Heart right ventricle (tissue), 16 donors: ENCODE results near the gene UPF2. TPM values are rescaled to one million over a fixed set of nuclear protein-coding genes. Genes with fewer than 3 reads are reported as not detected.
"Not testable (repeated sequence)": the region's sequence is repeated elsewhere in the genome, so short reads cannot be mapped to it uniquely, and the experiment has no call there.

Source experiments
- ATAC-seq, 8 donors: fragments of 200-7000 bp; cut with Tn5 transposase; one replicate each; pipeline ENCODE4 v1.9.1; 2020; ENCODE audit warnings: mild to moderate bottlenecking in 8 of 8, moderate library complexity in 8 of 8, moderate number of reproducible peaks in 1 of 8
- DNase-seq, 2 donors: peaks; one replicate each; pipeline ENCODE4 v3.0.0-alpha.2; 2020
- H3K27ac ChIP-seq, 10 donors: fragments of 200-600 bp; sonication (generic) in 2 of 10; one replicate each; pipeline versions ENCODE4 v1.5.0 to v1.8.0; 2020 to 2022; ENCODE audit warnings: mild to moderate bottlenecking in 3 of 10
- H3K27me3 ChIP-seq, 7 donors: fragments of 200-600 bp; one replicate each; pipeline ENCODE4 v1.8.0; 2021 to 2022; ENCODE audit warnings: mild to moderate bottlenecking in 2 of 7
- H3K36me3 ChIP-seq, 9 donors: fragments of 200-600 bp; sonication (generic) in 1 of 9; one replicate each; pipeline versions ENCODE4 v1.5.0 to v1.8.0; 2020 to 2022; ENCODE audit warnings: mild to moderate bottlenecking in 2 of 9
- H3K4me1 ChIP-seq, 9 donors: fragments of 200-600 bp; sonication (generic) in 1 of 9; one replicate each; pipeline versions ENCODE4 v1.5.0 to v1.8.0; 2020 to 2022; ENCODE audit warnings: mild to moderate bottlenecking in 4 of 9
- H3K4me3 ChIP-seq, 10 donors: fragments of 200-600 bp; sonication (generic) in 2 of 10; one replicate each; pipeline versions ENCODE4 v1.5.0 to v1.8.0; 2020 to 2022; ENCODE audit warnings: mild to moderate bottlenecking in 7 of 10, moderate library complexity in 2 of 10
- H3K9me3 ChIP-seq, 11 donors: fragments of 200-600 bp in 10 of 11; sonication (generic) in 2 of 11; one replicate each; pipeline versions ENCODE4 v1.5.0 to v1.8.0; 2013 to 2022; ENCODE audit warnings: mild to moderate bottlenecking in 2 of 11, control low read depth in 1 of 11, moderate library complexity in 1 of 11
- WGBS, 2 donors: extraction: QIAGEN DNeasy Blood & Tissue Kit; methylation state at CpG; one replicate each; pipeline ENCODE4 v1.1.7; 2013; ENCODE audit warnings: inconsistent platforms in 1 of 2; 5-methylcytosine and 5-hydroxymethylcytosine counted together
- intact Hi-C, 10 donors: fragments of 100-400 bp; cut with DNase I; formaldehyde crosslinking; loops; one replicate each; pipeline versions ENCODE4 v1.11.1 to v1.14.2; 2022
- polyA plus RNA-seq, 2 donors: library from polyadenylated mRNA; stranded (reverse); fragments of 200-250 nt; gene quantifications; one replicate each; pipeline ENCODE4 v1.2.3, GENCODE V29; 2013
- total RNA-seq, 10 donors: library from RNA; stranded (reverse); fragmentation: NEBNext Ultra II Directional in 3 of 10; extraction: Animal tissue kit (Norgen Biotek cat#: 25700) in 3 of 10; gene quantifications; one replicate each; pipeline versions ENCODE4 v1.2.1 to v1.2.4, GENCODE V29; 2021 to 2023
- TF ChIP-seq, protein P1 (sequence below), 9 donors: fragments of 200-600 bp; sonication (generic) in 2 of 9; IDR thresholded peaks; one replicate each; pipeline versions ENCODE4 v1.5.0 to v1.8.0; 2021 to 2022; ENCODE audit warnings: antibody characterized with exemption in 9 of 9, mild to moderate bottlenecking in 5 of 9, moderate library complexity in 1 of 9
- donor health status: Arrhythmogenic right ventricular cardiomyopathy.
- donor health status: ischemic (EF 13 %, LVEDD 7.1; RV severe dilation, severe dysfunction).
- donor health status: healthy with polysubstance abuse.
- donor health status: DM: no; HTN: yes; CAD: no.
- donor health status: DM: no; HTN: no; CAD: no.
- donor health status: ischemic (EF 25% LVEDD 6.9; RV normal size, moderate dysfunction).
- donor health status: ischemic (EF 25% LVEDD 5.7; RV mildly dilated, moderate dysfunction).
- donor health status: healthy.
- donor health status: DM: yes; HTN: yes; CAD: no.
- donor health status: Ischemic cardiomyopathy.
- donor health status: ischemic (EF 35%, LVEDD 5.7; RV mildly dilated, moderate dysfunction).
- donor health status: nonischemic (EF 11% LVEDD 7.7; RV severe dilation, severe dysfunction).
- donor health status: DM: yes; HTN: yes; CAD: no.
- donor health status: PGD.
- donor health status: ischemic (EF 29% LVEDD 5.4; RV normal size, mild dysfunction).
- donor health status: nonischemic (EF 23%, LVEDD 6.1; RV moderate dilation, normal function).

The UPF2 gene
- total and polyA plus RNA-seq, 12 donors = 7.9 to 20.2 (median 15.3) TPM

GRCh38 chr10:11894381-11895107 lies 148.1 kb downstream of the UPF2 start:
- no peak for DNase-seq
- Histone ChIP-seq H3K27ac (no peak overlapping the region), H3K27me3 (no peaks in the 10 kb centered on the region), H3K36me3 (no peaks in the 10 kb centered on the region), H3K4me3 (no peak overlapping the region), H3K9me3 (no peaks in the 10 kb centered on the region), H3K4me1 (no peaks in the 10 kb centered on the region)
- ATAC-seq = no peak
- TF ChIP-seq, protein P1, sequence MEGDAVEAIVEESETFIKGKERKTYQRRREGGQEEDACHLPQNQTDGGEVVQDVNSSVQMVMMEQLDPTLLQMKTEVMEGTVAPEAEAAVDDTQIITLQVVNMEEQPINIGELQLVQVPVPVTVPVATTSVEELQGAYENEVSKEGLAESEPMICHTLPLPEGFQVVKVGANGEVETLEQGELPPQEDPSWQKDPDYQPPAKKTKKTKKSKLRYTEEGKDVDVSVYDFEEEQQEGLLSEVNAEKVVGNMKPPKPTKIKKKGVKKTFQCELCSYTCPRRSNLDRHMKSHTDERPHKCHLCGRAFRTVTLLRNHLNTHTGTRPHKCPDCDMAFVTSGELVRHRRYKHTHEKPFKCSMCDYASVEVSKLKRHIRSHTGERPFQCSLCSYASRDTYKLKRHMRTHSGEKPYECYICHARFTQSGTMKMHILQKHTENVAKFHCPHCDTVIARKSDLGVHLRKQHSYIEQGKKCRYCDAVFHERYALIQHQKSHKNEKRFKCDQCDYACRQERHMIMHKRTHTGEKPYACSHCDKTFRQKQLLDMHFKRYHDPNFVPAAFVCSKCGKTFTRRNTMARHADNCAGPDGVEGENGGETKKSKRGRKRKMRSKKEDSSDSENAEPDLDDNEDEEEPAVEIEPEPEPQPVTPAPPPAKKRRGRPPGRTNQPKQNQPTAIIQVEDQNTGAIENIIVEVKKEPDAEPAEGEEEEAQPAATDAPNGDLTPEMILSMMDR (IDR thresholded peaks at IDR 0.05) = no peak
- 92 to 93% methylated on average over 47 of the region's 47 CpGs for WGBS, 2 donors
- intact Hi-C loops = no loop called here

DNA sequence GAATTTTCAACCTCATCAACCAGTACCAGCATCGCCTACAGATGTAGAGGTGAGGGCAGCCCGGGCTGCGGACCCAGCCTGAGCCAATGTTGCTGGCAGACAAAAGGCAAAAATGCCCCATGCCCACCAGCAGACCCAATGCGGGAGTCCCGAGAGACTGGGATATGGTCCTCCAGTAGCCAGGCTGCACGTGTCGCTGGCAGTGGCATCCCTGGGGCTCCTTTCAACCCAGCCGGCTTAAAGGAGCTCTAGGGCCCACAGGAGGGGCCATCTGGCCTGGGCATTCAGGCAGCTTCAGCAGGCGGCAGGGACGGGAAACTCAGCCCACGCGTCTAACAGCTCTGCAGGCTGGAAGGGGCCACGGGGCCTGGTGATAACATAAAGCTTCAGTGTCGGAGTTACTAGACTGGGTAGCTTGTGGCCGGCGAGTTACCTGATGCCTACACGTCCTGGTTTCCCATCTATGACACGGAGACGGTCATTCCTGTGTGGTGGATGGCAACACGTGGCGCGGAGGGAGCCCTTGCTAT lies 148.8 kb downstream of the UPF2 start:
- H3K4me1 ChIP-seq = no peaks in the 10 kb centered on the region
- H3K9me3 ChIP-seq = no peaks in the 10 kb centered on the region
- TF ChIP-seq, protein P1 (IDR thresholded peaks at IDR 0.05) = no peak
- no peaks in the 10 kb centered on the region for H3K27me3 ChIP-seq
- WGBS, 2 donors = 87 to 92% methylated on average over 20 to 22 of the region's 22 CpGs
- intact Hi-C loops = no loop called here
- no peak overlapping the region for H3K4me3 ChIP-seq
- no peak overlapping the region for H3K27ac ChIP-seq
- DNase-seq (no peak), ATAC-seq (no peak)
- no peaks in the 10 kb centered on the region for H3K36me3 ChIP-seq

GRCh38 chr10:11891776-11892486 lies 150.7 kb downstream of the UPF2 start:
- Histone ChIP-seq H3K4me3 (no peak overlapping the region), H3K9me3 (no peaks in the 10 kb centered on the region), H3K27me3 (no peaks in the 10 kb centered on the region), H3K27ac (no peak overlapping the region), H3K4me1 (no peaks in the 10 kb centered on the region), H3K36me3 (no peaks in the 10 kb centered on the region)
- 96 to 98% methylated on average over 22 of the region's 22 CpGs for WGBS, 2 donors
- TF ChIP-seq, protein P1 (IDR thresholded peaks at IDR 0.05) = no peak
- DNase-seq = no peak
- no peak for ATAC-seq
- intact Hi-C loops = no loop called here

DNA sequence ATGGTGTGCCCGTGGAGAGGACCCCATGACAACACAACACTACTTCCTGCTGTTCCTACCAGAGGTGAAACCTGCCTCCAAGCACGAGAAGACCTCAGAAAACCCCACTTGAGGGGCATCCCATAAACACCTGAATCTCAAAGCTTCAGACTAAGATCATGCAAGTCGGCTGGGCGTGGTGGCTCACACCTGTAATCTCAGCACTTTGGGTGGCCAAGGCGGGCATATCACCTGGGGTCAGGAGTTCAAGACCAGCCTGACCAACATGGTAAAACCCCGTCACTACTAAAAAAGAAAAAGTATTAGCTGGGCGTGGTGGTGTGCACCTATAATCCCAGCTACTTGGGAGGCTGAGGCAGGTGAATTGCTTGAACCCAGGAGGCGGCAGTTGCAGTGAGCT lies 153.3 kb downstream of the UPF2 start:
- H3K9me3 ChIP-seq, H3K27ac ChIP-seq, H3K36me3 ChIP-seq, H3K4me3 ChIP-seq, ATAC-seq, intact Hi-C loops, DNase-seq, H3K4me1 ChIP-seq, H3K27me3 ChIP-seq: not testable (repeated sequence)
- WGBS, 2 donors = 82 to 88% methylated on average over 8 of the region's 8 CpGs
